Measurements from ENCODE around the gene MCM7. TPM values are rescaled to one million over a fixed set of nuclear protein-coding genes. Genes with fewer than 3 reads are reported as not detected.

Gene MCM7
- total and polyA plus RNA-seq, 2 of the 13 experiments (the other 11 are each of a cell fraction or from before 2014, with no cell fraction given): 84.5 to 214 TPM

DNA sequence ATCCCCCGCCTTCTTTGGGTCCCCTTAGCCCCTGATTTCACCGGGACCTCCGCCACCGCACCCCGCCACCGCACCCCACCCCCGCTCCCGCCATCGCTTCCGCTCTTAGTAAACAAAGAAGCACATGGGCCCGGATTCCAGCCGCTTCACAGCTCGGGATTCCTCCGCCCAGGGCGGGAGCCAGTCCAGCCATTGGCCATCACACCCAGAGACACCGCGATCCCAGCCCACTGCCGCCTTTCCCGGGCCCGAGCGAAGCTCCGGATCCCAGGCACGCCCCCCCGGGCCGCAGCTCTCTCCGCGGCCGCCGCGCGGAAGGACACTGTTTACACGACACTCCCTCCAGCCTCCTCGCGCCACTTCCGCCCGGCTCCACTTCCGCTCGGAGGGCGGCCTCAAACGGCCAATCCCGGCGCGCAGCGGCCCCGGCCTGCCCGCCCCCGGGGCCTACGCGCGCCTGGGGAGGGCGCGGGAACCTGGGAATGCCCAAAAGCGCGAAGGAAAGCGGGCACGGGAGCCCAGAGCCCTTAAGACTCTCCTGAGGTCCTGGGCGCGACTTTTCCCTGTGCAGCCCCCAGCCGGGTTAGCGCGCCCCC is 679 bp downstream of the MCM7 start (continued):
- peak; percentile 84; the same call in 1 of the 2 replicates for TF ChIP-seq MXD4 (CRISPR knock-in tag; IDR thresholded peaks at IDR 0.05)
- TF ChIP-seq HDAC6 (IDR thresholded peaks at IDR 0.05; ENCODE audit: low read depth, low read length): no peak
- TF ChIP-seq, protein P1, sequence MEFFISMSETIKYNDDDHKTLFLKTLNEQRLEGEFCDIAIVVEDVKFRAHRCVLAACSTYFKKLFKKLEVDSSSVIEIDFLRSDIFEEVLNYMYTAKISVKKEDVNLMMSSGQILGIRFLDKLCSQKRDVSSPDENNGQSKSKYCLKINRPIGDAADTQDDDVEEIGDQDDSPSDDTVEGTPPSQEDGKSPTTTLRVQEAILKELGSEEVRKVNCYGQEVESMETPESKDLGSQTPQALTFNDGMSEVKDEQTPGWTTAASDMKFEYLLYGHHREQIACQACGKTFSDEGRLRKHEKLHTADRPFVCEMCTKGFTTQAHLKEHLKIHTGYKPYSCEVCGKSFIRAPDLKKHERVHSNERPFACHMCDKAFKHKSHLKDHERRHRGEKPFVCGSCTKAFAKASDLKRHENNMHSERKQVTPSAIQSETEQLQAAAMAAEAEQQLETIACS (CRISPR knock-in tag; IDR thresholded peaks at IDR 0.05): peak; percentile 11; the same call in 1 of the 2 replicates
- TF ChIP-seq MIXL1 (CRISPR knock-in tag; IDR thresholded peaks at IDR 0.05): no peak
- TF ChIP-seq SP5 (CRISPR knock-in tag; IDR thresholded peaks at IDR 0.05; ENCODE audit: borderline replicate concordance, low read depth): peak; percentile 69
- 0 out of 2 replicates have a peak, but pooled peaks have one; percentile 46 for TF ChIP-seq ZNF816 (CRISPR knock-in tag; IDR thresholded peaks at IDR 0.05; ENCODE audit: borderline replicate concordance)
- TF ChIP-seq, protein P2, sequence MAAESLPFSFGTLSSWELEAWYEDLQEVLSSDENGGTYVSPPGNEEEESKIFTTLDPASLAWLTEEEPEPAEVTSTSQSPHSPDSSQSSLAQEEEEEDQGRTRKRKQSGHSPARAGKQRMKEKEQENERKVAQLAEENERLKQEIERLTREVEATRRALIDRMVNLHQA (CRISPR knock-in tag; IDR thresholded peaks at IDR 0.05): no peak
- TF ChIP-seq ZNF547 (CRISPR knock-in tag; IDR thresholded peaks at IDR 0.05): peak; percentile 27
- TF ChIP-seq KDM3A (CRISPR knock-in tag; IDR thresholded peaks at IDR 0.05; ENCODE audit: low read depth): 0 out of 2 replicates have a peak, but pooled peaks have one; percentile 49
- TF ChIP-seq ZNF563 (CRISPR knock-in tag; IDR thresholded peaks at IDR 0.05): peak; percentile 75; the same call in 1 of the 2 replicates
- TF ChIP-seq, protein P3, sequence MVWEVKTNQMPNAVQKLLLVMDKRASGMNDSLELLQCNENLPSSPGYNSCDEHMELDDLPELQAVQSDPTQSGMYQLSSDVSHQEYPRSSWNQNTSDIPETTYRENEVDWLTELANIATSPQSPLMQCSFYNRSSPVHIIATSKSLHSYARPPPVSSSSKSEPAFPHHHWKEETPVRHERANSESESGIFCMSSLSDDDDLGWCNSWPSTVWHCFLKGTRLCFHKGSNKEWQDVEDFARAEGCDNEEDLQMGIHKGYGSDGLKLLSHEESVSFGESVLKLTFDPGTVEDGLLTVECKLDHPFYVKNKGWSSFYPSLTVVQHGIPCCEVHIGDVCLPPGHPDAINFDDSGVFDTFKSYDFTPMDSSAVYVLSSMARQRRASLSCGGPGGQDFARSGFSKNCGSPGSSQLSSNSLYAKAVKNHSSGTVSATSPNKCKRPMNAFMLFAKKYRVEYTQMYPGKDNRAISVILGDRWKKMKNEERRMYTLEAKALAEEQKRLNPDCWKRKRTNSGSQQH (CRISPR knock-in tag; IDR thresholded peaks at IDR 0.05; ENCODE audit: low read depth): peak; percentile 73
- TF ChIP-seq, protein P4, sequence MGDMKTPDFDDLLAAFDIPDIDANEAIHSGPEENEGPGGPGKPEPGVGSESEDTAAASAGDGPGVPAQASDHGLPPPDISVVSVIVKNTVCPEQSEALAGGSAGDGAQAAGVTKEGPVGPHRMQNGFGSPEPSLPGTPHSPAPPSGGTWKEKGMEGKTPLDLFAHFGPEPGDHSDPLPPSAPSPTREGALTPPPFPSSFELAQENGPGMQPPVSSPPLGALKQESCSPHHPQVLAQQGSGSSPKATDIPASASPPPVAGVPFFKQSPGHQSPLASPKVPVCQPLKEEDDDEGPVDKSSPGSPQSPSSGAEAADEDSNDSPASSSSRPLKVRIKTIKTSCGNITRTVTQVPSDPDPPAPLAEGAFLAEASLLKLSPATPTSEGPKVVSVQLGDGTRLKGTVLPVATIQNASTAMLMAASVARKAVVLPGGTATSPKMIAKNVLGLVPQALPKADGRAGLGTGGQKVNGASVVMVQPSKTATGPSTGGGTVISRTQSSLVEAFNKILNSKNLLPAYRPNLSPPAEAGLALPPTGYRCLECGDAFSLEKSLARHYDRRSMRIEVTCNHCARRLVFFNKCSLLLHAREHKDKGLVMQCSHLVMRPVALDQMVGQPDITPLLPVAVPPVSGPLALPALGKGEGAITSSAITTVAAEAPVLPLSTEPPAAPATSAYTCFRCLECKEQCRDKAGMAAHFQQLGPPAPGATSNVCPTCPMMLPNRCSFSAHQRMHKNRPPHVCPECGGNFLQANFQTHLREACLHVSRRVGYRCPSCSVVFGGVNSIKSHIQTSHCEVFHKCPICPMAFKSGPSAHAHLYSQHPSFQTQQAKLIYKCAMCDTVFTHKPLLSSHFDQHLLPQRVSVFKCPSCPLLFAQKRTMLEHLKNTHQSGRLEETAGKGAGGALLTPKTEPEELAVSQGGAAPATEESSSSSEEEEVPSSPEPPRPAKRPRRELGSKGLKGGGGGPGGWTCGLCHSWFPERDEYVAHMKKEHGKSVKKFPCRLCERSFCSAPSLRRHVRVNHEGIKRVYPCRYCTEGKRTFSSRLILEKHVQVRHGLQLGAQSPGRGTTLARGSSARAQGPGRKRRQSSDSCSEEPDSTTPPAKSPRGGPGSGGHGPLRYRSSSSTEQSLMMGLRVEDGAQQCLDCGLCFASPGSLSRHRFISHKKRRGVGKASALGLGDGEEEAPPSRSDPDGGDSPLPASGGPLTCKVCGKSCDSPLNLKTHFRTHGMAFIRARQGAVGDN (CRISPR knock-in tag; IDR thresholded peaks at IDR 0.05): peak; percentile 77
- no peak for TF ChIP-seq RBAK (CRISPR knock-in tag; IDR thresholded peaks at IDR 0.05)
- no peak for TF ChIP-seq ZNF530 (CRISPR knock-in tag; IDR thresholded peaks at IDR 0.05; ENCODE audit: low read depth)
- TF ChIP-seq ZNF772 (CRISPR knock-in tag; IDR thresholded peaks at IDR 0.05): peak; percentile 93
- TF ChIP-seq SRSF9 (IDR thresholded peaks at IDR 0.05; ENCODE audit: borderline replicate concordance, insufficient read depth, low read depth, low read length, poor library complexity, severe bottlenecking): no peak
- TF ChIP-seq THAP11 (CRISPR knock-in tag; IDR thresholded peaks at IDR 0.05): peak; percentile 94
- TF ChIP-seq ZNF160 (CRISPR knock-in tag; IDR thresholded peaks at IDR 0.05): peak; percentile 30; the same call in 1 of the 2 replicates
- no peak for TF ChIP-seq ZSCAN29 (CRISPR knock-in tag; conservative IDR thresholded peaks at IDR 0.05)
- TF ChIP-seq ZNF260 (CRISPR knock-in tag; IDR thresholded peaks at IDR 0.05; ENCODE audit: borderline replicate concordance, low read depth): no peak
- TF ChIP-seq, protein P5, sequence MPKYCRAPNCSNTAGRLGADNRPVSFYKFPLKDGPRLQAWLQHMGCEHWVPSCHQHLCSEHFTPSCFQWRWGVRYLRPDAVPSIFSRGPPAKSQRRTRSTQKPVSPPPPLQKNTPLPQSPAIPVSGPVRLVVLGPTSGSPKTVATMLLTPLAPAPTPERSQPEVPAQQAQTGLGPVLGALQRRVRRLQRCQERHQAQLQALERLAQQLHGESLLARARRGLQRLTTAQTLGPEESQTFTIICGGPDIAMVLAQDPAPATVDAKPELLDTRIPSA (CRISPR knock-in tag; IDR thresholded peaks at IDR 0.05; ENCODE audit: borderline replicate concordance): no peak
- no peak for TF ChIP-seq BRD4 (CRISPR knock-in tag; IDR thresholded peaks at IDR 0.05)
- TF ChIP-seq TP53 (CRISPR knock-in tag; conservative IDR thresholded peaks at IDR 0.05): no peak
- TF ChIP-seq ZBTB1 (CRISPR knock-in tag; IDR thresholded peaks at IDR 0.05; ENCODE audit: borderline replicate concordance): no peak

Measured in HepG2 (cell line).